Globus pallidus (tissue), 1 donor: ENCODE results near the gene ALG1L2.
"Not testable (repeated sequence)": the region's sequence is repeated elsewhere in the genome, so short reads cannot be mapped to it uniquely, and the experiment has no call there.

ENCODE experiments used
- DNase-seq: peaks from one replicate; pipeline ENCODE4 v3.0.0-alpha.2; 2015; ENCODE audit warnings: low spot score

ALG1L2 gene, protein sequence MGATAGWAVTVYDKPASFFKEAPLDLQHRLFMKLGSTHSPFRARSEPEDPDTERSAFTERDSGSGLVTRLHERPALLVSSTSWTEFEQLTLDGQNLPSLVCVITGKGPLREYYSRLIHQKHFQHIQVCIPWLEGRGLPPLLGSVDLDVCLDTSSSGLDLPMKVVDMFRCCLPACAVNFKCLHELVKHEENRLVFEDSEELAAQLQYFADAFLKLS

DNA sequence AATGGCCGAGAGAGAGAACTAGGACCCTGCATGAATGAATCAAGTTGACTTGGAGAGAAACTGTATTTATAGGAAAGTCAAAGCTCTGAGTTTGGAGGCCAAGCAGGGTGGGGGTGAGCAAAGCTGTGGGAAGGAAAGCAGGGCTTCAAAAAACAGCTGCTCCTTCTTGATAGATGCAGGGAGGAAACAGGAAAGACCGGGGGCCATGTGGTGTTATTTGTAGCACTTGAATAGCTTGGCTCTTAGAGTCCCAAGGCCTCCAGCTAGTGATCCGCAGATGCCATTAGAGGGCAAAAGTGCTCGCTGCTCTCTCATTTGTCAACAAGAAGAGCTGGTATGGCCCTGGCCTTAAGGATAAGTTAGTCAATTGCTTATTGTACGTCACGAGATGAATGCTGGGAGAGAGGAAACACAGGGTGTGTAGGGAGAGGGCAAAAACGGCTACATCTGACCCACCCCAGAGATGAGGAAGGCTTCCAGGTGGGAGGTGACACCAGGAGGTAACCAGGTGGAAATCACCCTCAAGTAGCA lies at the start of gene ALG1L2:
ALG1L2 (plus strand) TSS at position 481 of the 531 bp plus-strand sequence. CDS start 186 bp downstream, outside the sequence.
- no peak for DNase-seq

DNA sequence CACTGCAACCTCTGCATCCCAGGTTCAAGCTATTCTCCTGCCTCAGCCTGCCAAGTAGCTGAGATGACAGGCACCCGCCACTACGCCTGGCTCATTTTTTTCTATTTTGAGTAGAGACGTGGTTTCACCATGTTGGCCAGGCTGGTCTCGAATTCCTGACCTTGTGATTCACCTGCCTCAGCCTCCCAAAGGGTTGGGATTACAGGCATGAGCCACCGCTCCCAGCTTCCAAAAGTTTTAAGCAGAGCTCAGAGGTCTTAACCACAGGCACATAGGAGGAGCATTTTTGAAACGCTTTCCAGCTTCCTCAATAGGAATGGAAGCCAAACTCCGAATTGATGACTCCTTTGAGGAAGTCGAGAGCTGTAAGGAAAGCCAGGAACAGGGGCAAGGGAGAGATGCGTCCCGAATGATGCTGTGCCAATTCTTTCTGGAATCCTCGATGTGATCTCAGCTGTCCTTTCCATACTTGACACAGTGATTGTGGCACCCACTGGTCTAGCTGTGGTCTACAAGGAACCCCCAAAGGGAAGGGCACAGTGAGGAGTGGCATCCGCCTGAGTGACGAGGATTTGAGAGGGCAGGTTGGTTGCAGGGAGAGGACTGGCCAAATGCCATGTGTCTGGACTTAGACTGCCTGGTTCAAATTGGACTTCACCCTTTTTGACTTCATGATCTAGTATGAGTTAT lies 44.4 kb upstream of the ALG1L2 start:
- not testable (repeated sequence) for DNase-seq

DNA sequence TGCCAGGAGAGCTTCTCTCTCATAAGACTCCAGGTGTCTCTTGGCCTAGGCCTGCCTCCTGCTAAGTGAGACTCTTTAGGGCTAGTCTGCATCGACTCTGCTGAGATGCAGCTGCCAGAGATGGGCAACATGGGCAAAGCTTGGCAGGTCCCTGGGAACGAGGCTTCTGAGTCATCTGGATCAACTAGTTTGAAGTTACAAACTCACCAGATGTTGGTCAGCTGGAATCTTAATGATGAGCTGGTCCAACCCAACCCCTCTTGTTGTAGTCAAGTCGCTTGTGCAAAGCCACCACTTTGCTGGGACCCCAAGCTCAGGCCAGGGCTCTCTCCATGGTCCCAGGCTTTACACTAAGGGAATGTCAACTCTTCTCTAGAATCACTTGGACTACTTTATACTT lies 38.9 kb upstream of the ALG1L2 start:
- DNase-seq = not testable (repeated sequence)

DNA sequence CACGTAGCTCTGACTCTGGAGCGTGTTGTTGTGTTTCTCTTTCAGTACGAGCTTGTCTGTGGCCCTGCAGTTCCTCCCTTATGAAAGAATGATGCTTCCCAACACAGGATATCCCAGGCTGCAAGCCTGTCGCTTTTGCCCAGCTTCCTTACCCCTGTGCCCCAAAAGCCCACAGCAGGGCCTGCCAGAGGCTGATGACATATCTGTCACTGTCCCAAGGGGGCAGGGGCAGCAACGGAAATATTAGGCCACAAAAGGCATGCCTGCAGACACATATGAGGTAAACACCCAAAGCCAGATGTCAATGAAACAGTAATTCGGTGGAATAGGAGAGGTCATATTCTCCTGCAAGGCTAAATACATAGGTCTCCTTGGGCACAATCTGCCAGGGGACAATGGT lies 38.0 kb upstream of the ALG1L2 start:
- DNase-seq = not testable (repeated sequence)

DNA sequence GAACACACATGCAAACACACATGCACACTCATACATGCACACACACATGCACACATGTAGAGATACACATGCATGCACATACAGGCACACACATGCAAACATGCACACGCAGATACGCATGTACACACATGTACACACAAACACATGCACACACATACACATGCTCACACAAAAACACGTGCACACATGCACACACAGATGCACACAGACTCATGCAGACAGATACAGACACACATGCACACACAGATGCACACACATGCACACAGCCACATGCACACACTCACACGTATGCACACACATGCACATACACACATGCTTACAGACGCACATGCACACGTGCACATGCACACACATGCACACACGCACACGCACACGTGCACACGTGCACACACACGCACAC lies 37.3 kb upstream of the ALG1L2 start:
- DNase-seq = no peak

DNA sequence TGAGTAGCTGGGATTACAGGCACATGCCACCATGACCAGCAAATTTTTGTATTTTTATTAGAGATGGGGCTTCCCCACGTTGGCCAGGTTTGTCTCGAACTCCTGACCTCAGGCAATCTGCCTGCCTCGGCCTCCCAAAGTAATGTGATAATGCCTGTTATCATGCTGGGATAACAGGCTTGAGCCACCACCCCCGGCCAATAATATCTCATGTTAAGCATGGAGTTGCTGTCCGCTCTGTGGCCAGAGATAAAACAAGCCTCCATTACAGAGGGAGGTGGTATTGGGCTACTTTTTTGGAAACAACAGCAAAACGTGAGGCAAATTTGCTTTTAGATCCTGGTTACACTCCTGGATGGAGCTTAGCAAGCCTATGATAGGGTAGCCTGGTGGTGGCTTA lies 32.9 kb upstream of the ALG1L2 start:
- DNase-seq = no peak

DNA sequence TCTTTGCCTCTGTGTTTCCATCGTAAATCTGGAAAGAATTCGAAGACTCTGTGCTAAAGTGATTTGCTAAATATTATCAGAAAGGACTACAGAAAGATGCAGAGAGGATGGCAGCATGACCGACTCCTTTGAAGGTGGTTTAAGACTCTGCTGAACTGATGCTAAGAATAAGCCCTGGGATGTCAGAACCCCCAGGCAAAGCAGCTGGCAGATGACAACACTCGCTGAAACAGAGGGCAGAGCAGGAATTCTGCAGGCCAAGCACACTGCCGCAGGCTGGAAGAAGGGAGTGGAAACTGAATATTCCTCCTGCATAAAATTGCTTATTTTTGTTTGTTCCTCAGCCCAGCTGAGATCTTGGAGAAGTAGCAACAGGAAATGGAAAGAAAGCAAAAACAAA lies 29.3 kb upstream of the ALG1L2 start:
- DNase-seq = not testable (repeated sequence)

DNA sequence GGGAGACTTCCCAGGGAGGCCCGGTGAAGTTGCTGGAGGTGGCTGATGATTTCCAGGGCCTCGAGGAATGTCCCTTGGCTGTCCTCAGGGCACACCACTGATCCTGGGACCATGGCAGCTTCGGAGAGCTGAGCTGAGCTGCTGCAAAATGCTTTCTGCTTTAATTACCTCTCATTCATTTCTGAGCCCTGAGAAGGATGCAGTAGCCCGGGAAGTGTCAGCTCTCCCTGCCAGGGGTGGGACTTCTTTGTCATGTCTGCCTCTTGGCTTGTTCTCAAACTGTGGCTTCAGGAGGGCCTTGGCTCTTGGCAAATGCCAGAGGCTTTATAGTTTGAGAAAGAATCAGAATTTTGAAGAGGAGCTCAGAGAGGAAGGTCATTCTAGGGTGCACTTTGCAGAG lies 28.7 kb upstream of the ALG1L2 start:
- not testable (repeated sequence) for DNase-seq

DNA sequence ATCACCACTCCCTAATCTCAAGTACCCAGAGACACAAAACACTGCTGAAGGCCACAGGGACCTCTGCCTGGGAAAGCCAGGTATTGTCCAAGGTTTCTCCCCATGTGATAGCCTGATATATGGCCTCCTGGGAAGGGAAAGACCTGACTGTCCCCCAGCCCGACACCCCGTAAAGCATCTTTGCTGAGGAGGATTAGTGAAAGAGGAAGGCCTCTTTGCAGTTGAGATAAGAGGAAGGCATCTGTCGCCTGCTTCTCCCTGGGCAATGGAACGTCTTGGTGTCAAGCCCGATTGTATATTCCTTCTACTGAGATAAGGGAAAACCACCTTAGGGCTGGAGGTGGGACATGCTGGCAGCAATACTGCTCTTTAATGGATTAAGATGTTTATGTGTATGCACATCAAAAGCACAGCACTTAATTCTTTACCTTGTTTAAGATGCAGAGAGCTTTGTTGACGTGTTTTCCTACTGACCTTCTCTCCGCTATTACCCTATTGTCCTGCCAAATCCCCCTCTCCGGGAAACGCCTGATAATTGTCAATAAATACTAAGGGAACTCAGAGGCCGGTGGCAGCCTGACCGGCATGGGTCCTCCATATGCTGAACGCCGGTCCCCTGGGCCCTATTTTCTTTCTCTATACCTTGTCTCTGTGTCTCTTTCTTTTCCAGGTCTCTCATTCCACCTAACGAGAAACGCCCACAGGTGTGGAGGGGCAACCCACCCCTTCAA lies 23.9 kb upstream of the ALG1L2 start:
- not testable (repeated sequence) for DNase-seq

DNA sequence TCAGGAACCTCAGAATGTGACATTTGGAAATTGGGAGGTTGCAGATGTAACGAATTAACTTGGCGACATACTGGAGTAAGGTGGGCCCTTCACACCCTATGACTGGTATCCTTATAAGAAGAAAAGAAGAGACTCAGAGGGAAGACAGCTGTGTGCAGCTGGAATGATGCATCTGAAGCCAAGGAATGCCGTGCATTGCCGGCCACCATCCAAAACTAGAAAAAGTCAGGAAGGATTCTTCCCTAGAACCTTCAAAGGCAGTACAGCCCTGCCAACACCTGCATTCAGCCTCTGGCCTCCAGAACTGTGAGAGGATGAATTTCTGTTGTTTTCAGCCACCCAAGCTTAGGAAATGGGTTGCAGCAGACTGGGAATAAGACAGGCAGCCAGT lies 23.4 kb upstream of the ALG1L2 start:
- DNase-seq = not testable (repeated sequence)

DNA sequence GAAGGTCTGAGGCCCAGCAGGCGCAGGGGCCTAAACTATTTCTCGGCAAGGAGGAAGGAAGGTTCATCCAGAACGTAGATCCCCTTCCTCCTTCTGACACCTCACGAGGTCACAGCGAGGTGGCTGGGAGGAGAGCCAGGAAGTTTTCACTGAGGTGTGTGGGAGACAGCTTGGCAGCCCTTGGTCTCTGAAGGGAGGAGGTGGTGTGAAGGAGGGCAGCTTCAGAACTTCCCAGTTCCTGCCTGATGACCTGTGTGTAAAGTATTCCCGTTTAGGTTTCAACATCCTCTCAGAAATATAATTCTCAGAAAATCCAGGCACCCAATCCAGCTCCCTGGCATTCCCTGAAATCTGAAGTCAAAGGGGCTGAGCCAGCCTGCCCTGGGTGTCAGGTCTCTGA lies 22.9 kb upstream of the ALG1L2 start:
- not testable (repeated sequence) for DNase-seq

DNA sequence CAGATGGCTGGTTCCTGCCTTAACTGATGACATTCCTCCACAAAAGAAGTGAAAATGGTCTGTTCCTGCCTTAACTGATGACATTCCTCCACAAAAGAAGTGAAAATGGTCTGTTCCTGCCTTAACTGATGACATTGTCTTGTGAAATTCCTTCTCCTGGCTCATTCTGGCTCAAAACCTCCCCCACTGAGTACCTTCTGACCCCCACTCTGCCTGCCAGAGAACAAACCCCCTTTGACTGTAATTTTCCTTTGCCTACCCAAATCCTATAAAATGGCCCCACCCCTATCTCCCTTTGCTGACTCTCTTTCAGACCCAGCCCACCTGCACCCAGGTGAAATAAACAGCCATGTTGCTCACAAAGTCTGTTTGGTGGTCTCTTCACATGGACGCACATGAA lies 22.5 kb upstream of the ALG1L2 start:
- not testable (repeated sequence) for DNase-seq

DNA sequence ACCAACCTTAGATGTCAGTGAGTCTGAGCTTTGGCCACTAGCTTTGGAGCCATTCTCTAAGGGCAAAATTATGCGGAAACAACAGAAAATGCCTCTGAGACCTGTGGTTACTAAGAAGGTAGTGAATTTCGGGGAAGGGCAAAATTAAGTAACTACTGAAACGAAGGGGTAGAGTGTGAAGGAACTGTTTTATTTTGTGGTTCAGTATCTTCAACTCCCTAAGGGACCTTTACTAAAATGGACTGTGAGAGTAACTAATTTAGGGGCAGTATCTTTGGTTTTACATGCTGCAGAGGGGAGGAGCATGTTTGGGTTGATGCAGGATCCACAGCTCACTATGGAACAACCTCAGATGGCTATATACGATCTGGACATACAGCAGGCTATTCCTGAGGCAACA lies 8.0 kb upstream of the ALG1L2 start:
- DNase-seq = no peak

DNA sequence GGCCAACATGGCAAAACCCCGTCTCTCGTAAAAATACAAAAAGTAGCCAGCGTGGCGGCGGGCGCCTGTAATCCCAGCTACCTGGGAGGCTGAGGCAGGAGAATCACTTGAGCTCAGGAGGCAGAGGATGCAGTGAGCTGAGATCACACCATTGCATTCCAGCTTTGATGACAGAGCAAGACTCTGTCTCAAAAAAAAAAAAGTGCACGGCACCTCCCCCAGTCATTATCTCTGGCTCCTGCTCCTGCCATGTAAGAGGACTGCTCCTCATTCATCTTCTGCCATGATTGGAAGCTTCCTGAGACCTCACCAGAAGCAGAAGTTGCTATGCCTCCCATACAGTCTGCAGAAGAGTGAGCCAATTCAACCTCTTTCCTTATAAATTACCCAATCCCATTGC lies 4.0 kb upstream of the ALG1L2 start:
- DNase-seq = no peak

DNA sequence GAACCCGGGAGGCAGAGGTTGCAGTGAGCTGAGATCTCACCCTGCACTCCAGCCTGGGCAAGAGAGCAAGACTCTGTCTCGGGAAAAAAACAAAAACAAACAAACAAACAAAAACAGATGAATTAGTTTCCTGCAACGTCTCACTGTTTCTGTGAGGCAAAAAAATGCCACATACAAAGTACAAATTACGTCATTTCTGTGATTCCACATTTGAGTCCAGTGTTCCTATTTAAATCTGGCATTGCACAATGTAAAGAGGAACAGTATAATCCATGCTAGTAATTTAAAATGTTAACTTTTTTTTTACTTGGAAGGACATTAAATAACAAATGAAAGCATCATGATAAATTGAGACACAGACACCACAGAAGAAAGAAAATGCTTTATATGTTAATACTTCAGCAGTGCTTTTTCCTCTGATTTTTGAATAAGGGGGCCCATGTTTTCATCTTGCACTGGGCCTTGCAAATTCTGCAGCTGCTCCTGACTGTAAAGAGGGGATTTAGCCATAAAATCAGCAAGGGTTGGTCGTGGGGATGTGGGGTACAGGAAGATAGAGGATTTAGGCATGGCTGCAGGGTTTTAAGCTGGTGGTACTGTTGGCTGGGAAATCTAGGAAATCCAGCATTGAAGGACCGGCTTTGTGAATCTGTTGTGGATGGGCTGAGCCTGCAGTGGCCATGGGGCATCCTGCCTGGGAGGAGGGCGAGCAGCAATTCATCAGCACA lies 1.9 kb downstream of the ALG1L2 start:
- not testable (repeated sequence) for DNase-seq

DNA sequence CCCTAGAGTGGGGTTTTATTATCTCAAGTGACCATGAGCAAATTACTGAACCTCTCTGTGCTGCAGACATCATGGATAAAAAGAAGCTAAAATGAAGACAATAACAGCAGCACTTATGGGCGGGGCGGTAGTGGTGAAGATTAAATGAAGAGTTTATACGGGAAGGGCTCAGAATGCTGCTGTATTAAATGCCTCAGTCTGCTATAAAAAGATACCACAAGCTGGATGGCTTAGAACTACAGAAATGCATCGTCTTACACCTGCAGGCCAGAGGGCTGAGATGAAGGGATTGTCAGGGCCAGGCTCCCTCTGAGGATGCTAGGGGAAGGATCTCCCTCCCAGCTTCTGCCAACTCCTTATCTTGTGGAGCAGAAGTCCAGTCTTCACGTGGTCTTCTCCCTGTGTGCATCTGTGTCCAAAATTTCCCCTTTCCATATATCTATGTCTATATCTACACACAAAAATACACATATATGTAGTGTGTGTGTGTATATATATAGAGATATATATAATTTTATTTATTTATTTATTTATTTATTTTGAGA lies 2.9 kb downstream of the ALG1L2 start:
- no peak for DNase-seq

DNA sequence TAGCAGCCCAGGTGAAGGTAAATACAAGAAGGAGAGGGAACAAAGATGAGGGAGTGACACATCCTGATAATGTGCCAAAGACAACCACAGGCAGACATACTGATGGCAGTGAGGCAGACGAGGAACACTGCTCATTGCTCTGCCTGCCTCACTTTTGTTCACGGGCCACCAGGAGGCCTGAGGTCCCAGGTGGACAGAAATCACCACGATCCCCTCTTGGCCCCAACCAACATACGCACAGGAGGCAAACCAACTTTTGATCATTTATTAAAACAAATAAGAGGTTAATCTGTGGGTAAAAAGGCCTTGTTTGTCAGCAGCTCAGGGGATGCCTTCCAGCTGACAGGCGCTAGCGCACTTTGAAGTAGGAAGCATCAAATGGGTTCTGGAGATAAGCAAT lies 4.2 kb downstream of the ALG1L2 start:
- DNase-seq = no peak

DNA sequence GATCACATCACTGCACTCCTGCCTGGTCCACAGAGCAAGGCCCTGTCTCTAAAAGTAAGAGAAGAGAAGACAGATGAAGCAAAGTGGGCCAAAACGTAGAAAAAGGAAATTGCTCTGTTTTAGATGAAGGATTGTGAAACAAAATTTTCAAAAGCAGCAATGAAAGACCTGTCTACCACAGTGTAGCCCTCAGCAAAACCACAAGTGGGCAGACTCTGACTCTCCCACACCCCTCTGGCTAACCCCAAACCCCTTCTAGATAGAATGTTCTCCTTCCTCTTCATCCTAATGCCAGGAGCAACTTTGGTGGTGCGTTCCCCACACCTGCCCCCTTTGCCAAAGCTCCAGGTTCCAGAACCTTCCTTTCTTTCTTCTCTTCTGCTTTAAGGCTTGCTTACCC lies 5.0 kb downstream of the ALG1L2 start:
- DNase-seq = not testable (repeated sequence)

DNA sequence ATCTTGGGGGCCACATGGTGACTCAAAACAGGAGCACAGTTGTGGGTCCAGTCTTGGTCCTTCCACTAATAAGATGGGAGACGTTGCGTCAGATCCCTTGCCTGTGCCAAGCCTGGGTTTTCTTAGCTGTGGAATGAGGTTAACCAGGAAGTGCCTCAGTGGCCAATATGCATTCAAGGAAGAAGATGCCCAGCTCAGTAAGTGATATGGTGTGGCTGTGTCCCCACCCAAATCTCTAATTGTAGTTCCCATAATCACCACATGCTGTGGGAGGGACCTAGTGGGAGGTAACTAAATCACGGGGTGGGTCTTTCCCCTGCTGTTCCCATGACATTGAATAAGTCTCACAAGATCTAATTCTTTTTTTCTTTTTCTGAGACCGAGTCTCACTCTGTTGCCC lies 6.4 kb downstream of the ALG1L2 start:
- no peak for DNase-seq

DNA sequence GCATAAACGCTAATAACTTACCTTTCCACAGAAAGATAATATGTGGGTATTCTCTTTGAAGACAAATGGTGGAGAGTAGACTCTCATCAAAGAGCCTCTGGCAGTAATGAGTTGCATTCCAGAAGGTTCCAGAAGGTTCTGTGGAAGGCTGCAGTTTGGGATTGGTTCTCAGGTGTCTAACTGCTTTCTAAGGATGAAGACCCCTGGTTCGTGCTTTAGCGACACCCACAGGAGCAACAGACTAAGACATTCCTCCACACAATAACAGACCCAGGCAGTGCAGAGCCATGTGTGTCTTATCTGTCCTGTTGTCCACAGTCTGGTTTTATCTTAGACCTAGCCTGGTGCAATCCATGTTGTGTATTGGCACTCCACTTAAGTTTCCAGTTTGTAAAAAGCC lies 9.1 kb downstream of the ALG1L2 start:
- DNase-seq = not testable (repeated sequence)

DNA sequence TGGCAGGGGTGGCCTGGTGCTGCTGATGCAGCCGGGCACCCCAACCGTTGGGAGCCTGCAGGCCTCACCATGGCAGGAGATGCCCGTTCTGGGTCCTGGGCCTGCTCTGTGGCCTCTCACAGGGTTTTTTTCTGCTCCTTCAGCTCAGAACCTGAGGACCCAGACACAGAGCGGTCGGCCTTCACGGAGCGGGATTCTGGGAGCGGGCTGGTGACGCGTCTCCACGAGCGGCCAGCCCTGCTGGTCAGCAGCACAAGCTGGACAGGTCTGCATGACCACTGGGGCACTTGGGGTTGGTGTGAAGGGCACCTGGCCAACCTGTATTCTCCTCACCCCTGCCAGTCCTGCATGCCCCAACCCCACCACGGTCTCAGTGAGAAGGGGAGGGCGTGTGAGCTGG lies 10.3 kb downstream of the ALG1L2 start:
- no peak for DNase-seq
